Dedifferentiated amniotic fluid mesenchymal stem cell (primary cell): ENCODE results near the gene GALNT16.

Experiments
- DNase-seq: peaks from one replicate; pipeline ENCODE4 v3.0.0-alpha.2; 2016; ENCODE audit errors: extremely low spot score

GALNT16 gene

DNA sequence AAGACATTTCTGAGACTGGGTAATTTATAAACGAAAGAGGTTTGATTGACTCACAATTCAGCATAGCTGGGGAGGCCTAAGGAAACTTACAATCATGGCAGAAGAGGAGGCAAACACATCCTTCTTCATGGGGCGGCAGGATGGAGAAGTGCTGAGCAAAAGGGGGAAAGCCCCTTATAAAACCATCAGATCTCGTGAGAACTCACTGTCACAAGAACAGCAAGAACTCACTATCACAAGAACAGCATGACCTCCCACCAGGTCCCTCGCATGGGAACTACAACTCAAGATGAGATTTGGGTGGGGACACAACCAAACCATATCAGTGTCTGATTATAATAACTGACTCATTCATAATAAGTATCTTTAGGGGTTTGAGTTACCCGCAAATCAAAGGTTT, 144.9 kb downstream of the GALNT16 start:
- no peak for DNase-seq

DNA sequence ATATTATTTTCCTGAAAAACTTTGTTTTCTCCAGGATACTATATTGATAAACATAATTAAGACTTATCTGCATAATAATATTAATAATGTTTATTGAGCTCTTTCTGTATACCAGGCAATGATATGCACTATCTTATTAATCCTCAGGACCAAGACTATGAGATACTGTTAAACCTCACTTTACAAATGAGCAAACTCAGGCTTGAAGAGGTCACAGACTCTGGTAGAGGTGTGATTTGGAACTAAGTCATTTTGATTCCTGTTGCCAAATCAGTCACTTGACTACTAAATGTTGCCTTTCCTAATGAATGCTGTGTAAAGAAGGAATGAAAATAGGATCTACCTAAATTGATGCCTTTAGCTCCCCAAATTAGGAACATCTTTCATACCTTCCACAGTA, 145.8 kb downstream of the GALNT16 start:
- no peak for DNase-seq
